NCI-H510A (cell line): ENCODE results near the gene PARP16.

ENCODE experiments used
- DNase-seq: peaks from one replicate; lab custom pipeline; 2025; lab: John Stamatoyannopoulos, UW

PARP16 gene

GRCh38 chr15:65311760-65312159 lies 25.1 kb upstream of the PARP16 start:
- DNase-seq = no peak

GRCh38 chr15:65310431-65311137 lies 23.9 kb upstream of the PARP16 start:
- DNase-seq = no peak

GRCh38 chr15:65309882-65310418 lies 23.3 kb upstream of the PARP16 start:
- DNase-seq = no peak

GRCh38 chr15:65307978-65308377 lies 21.3 kb upstream of the PARP16 start:
- no peak for DNase-seq

- DNase-seq = no peak
Measured at GRCh38 chr15:65306551-65306950, 19.9 kb upstream of the PARP16 start.

- DNase-seq = no peak
Measured at GRCh38 chr15:65305776-65306175, 19.1 kb upstream of the PARP16 start.

- no peak for DNase-seq
Measured at GRCh38 chr15:65305150-65305758, 18.6 kb upstream of the PARP16 start.

- DNase-seq = peak; percentile 60
Measured at GRCh38 chr15:65304381-65305149, 17.9 kb upstream of the PARP16 start, which contains the start of gene RNU5B-1. Gene RNU5B-1, plus strand, starts transcription at chr15:65304677.

- DNase-seq = peak; percentile 40
Measured at GRCh38 chr15:65303687-65304380, 17.2 kb upstream of the PARP16 start.

GRCh38 chr15:65302061-65302460 lies 15.4 kb upstream of the PARP16 start:
- DNase-seq = no peak

- no peak for DNase-seq
Measured at GRCh38 chr15:65300924-65301441, 14.3 kb upstream of the PARP16 start.

- DNase-seq = no peak
Measured at GRCh38 chr15:65298731-65299130, 12.0 kb upstream of the PARP16 start.

- DNase-seq = no peak
Measured at GRCh38 chr15:65292938-65293518, 6.3 kb upstream of the PARP16 start.

- DNase-seq = no peak
Measured at GRCh38 chr15:65290228-65290627, 3.5 kb upstream of the PARP16 start.

- DNase-seq = no peak
Measured at GRCh38 chr15:65289261-65289854, 2.7 kb upstream of the PARP16 start.

GRCh38 chr15:65287520-65287855 lies 805 bp upstream of the PARP16 start:
- no peak for DNase-seq

GRCh38 chr15:65286069-65286703 lies 497 bp downstream of the PARP16 start:
- no peak for DNase-seq

GRCh38 chr15:65285291-65286068 lies 1.2 kb downstream of the PARP16 start:
- DNase-seq = no peak

GRCh38 chr15:65278480-65278879 lies 8.2 kb downstream of the PARP16 start:
- DNase-seq = no peak

- no peak for DNase-seq
Measured at GRCh38 chr15:65277015-65277414, 9.7 kb downstream of the PARP16 start.
